ENCODE results near the gene TRIO.

Gene TRIO

GRCh38 chr5:14216372-14216771, 73.2 kb downstream of the TRIO start:
- Histone ChIP-seq H3K4me1 (ENCODE audit: control insufficient read depth, low read length) (peaks cover 67% of the 10 kb centered on the region), H3K27me3 (ENCODE audit: control insufficient read depth, low read length) (no peaks in the 10 kb centered on the region), H3K4me2 (ENCODE audit: low read length) (no peak overlapping the region), H3K9me2 (replicated peaks; ENCODE audit: control insufficient read depth, low read length) (no peaks in the 10 kb centered on the region), H3K4me3 (ENCODE audit: low read length) (no peak overlapping the region), H3K79me2 (ENCODE audit: control insufficient read depth, low read length) (peaks cover 87% of the 10 kb centered on the region), H3K27ac (ENCODE audit: low read depth, low read length) (no peak overlapping the region), H3K36me3 (ENCODE audit: control insufficient read depth, low read length) (no peaks in the 10 kb centered on the region), H4K20me1 (ENCODE audit: control insufficient read depth, insufficient read depth, low read depth, low read length) (no peaks in the 10 kb centered on the region; the same call in 1 of the 2 replicates), H3F3A (ENCODE audit: control insufficient read depth, insufficient read depth) (no peaks in the 10 kb centered on the region), H3K9me3 (ENCODE audit: control insufficient read depth, insufficient read depth, low read length) (no peaks in the 10 kb centered on the region)
- TF ChIP-seq CTCF (IDR thresholded peaks at IDR 0.05; ENCODE audit: low read depth, low read length, poor library complexity, severe bottlenecking) (no peak), EZH2phosphoT487 (IDR thresholded peaks at IDR 0.05; ENCODE audit: borderline replicate concordance, low read length) (no peak)

- Histone ChIP-seq H3F3A (ENCODE audit: control insufficient read depth, insufficient read depth) (no peaks in the 10 kb centered on the region), H3K4me3 (ENCODE audit: low read length) (no peak overlapping the region), H3K36me3 (ENCODE audit: control insufficient read depth, low read length) (no peaks in the 10 kb centered on the region), H3K4me2 (ENCODE audit: low read length) (no peak overlapping the region), H3K9me2 (replicated peaks; ENCODE audit: control insufficient read depth, low read length) (no peaks in the 10 kb centered on the region), H3K9me3 (ENCODE audit: control insufficient read depth, insufficient read depth, low read length) (no peaks in the 10 kb centered on the region), H3K27me3 (ENCODE audit: control insufficient read depth, low read length) (no peaks in the 10 kb centered on the region), H3K27ac (ENCODE audit: low read depth, low read length) (no peak overlapping the region), H3K79me2 (ENCODE audit: control insufficient read depth, low read length) (peaks cover 85% of the 10 kb centered on the region), H3K4me1 (ENCODE audit: control insufficient read depth, low read length) (peaks cover 70% of the 10 kb centered on the region), H4K20me1 (ENCODE audit: control insufficient read depth, insufficient read depth, low read depth, low read length) (no peaks in the 10 kb centered on the region; the same call in 1 of the 2 replicates)
- TF ChIP-seq EZH2phosphoT487 (IDR thresholded peaks at IDR 0.05; ENCODE audit: borderline replicate concordance, low read length) (no peak), CTCF (IDR thresholded peaks at IDR 0.05; ENCODE audit: low read depth, low read length, poor library complexity, severe bottlenecking) (no peak)
Measured at GRCh38 chr5:14216902-14217301, 73.8 kb downstream of the TRIO start.

GRCh38 chr5:14217587-14217986, 74.4 kb downstream of the TRIO start:
- Histone ChIP-seq H3K4me2 (ENCODE audit: low read length) (no peak overlapping the region), H3K4me1 (ENCODE audit: control insufficient read depth, low read length) (peaks cover 70% of the 10 kb centered on the region), H3K4me3 (ENCODE audit: low read length) (no peak overlapping the region), H3F3A (ENCODE audit: control insufficient read depth, insufficient read depth) (no peaks in the 10 kb centered on the region), H3K36me3 (ENCODE audit: control insufficient read depth, low read length) (no peaks in the 10 kb centered on the region), H3K9me3 (ENCODE audit: control insufficient read depth, insufficient read depth, low read length) (no peaks in the 10 kb centered on the region), H3K27me3 (ENCODE audit: control insufficient read depth, low read length) (no peaks in the 10 kb centered on the region), H3K79me2 (ENCODE audit: control insufficient read depth, low read length) (peaks cover 82% of the 10 kb centered on the region), H3K9me2 (replicated peaks; ENCODE audit: control insufficient read depth, low read length) (no peaks in the 10 kb centered on the region), H4K20me1 (ENCODE audit: control insufficient read depth, insufficient read depth, low read depth, low read length) (no peaks in the 10 kb centered on the region; the same call in 1 of the 2 replicates), H3K27ac (ENCODE audit: low read depth, low read length) (no peak overlapping the region)
- TF ChIP-seq EZH2phosphoT487 (IDR thresholded peaks at IDR 0.05; ENCODE audit: borderline replicate concordance, low read length) = no peak
- TF ChIP-seq CTCF (IDR thresholded peaks at IDR 0.05; ENCODE audit: low read depth, low read length, poor library complexity, severe bottlenecking) = no peak
